PC-3 (cell line): Measurements from ENCODE around the gene CAMTA1.

ENCODE experiments used
- CTCF ChIP-seq: fragments of 300-600 bp; sonication (generic); conservative IDR thresholded peaks from 2 replicates; pipeline ENCODE4 v1.5.1; 2017; ENCODE audit warnings: antibody characterized with exemption, low read depth, mild to moderate bottlenecking, low read length
- EZH2phosphoT487 ChIP-seq: fragments of 300-600 bp; sonication (generic); IDR thresholded peaks from 2 replicates; pipeline ENCODE4 v1.6.1; 2018; ENCODE audit warnings: mild to moderate bottlenecking, antibody characterized with exemption, low read length, borderline replicate concordance

DNA sequence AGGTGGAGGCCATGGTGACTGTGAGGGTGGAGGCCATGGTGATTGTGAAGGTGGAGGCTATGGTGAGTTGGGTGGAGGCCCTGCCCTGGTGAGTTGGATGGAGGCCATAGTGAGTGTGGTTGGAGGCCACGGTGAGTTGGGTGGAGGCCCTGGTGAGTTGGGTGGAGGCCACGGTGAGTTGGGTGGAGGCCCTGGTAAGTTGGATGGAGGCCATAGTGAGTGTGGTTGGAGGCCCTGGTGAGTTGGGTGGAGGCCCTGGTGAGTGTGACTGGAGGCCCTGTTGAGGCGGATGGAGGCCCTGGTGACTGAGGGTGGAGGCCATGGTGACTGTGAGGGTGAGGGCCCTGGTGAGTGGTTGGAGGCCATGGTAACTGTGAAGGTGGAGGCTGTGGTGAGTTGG is 860.9 kb downstream of the CAMTA1 start:
- TF ChIP-seq CTCF (no peak), EZH2phosphoT487 (no peak)
